Psoas muscle (tissue), 8 donors: Measurements from ENCODE around the gene ATG3. TPM values are rescaled to one million over a fixed set of nuclear protein-coding genes. Genes with fewer than 3 reads are reported as not detected.

ENCODE experiments used
- ATAC-seq, 4 donors: fragments of 200-7000 bp; cut with Tn5 transposase; one replicate each; pipeline ENCODE4 v1.9.1; 2020; ENCODE audit warnings: moderate library complexity in 3 of 4, mild to moderate bottlenecking in 2 of 4
- DNase-seq, 2 donors: peaks; one replicate each; pipeline ENCODE4 v3.0.0-alpha.2; 2020
- H3K27ac ChIP-seq: fragments of 200-600 bp; one replicate; pipeline ENCODE4 v1.8.0; 2022
- H3K27me3 ChIP-seq, 3 donors: fragments of 200-600 bp in 1 of 3; one replicate each; pipeline versions ENCODE4 v1.6.1 to v1.8.0; 2013 to 2022; ENCODE audit warnings: low read length in 2 of 3, mild to moderate bottlenecking in 2 of 3, moderate library complexity in 1 of 3; ENCODE audit not compliant: insufficient read depth in 3 of 3
- H3K36me3 ChIP-seq, 2 donors: fragments of 200-600 bp in 1 of 2; one replicate each; pipeline versions ENCODE4 v1.6.1 to v1.8.0; 2013 to 2022; ENCODE audit warnings: low read depth in 1 of 2, mild to moderate bottlenecking in 1 of 2, moderate library complexity in 1 of 2; ENCODE audit not compliant: insufficient read depth in 1 of 2
- H3K4me1 ChIP-seq: fragments of 200-600 bp; one replicate; pipeline ENCODE4 v1.8.0; 2022
- H3K4me3 ChIP-seq: fragments of 200-600 bp; one replicate; pipeline ENCODE4 v1.8.0; 2022; ENCODE audit warnings: mild to moderate bottlenecking
- H3K9me3 ChIP-seq: fragments of 200-600 bp; one replicate; pipeline ENCODE4 v1.8.0; 2022
- WGBS, 3 donors: extraction: QIAGEN DNeasy Blood & Tissue Kit; methylation state at CpG; one replicate each; pipeline versions ENCODE4 v1.1.6 to v1.1.7; 2013; 5-methylcytosine and 5-hydroxymethylcytosine counted together
- intact Hi-C, 2 donors: fragments of 100-400 bp; cut with DNase I; formaldehyde crosslinking; loops; one replicate each; pipeline versions ENCODE4 v1.11.0 to v1.14.2; 2022
- polyA plus RNA-seq, 3 donors: library from polyadenylated mRNA; stranded (reverse); fragments of 200-250 nt; gene quantifications; one replicate each; pipeline ENCODE4 v1.2.3, GENCODE V29; 2013
- total RNA-seq, 4 donors: library from RNA; stranded (reverse); fragmentation: NEBNext Ultra II Directional in 2 of 4; extraction: Animal tissue kit (Norgen Biotek cat#: 25700) in 2 of 4; gene quantifications; one replicate each; pipeline versions ENCODE4 v1.2.1 to v1.2.4, GENCODE V29; 2021 to 2023
- TF ChIP-seq, protein P1 (sequence below): fragments of 200-600 bp; IDR thresholded peaks from one replicate; pipeline ENCODE4 v1.8.0; 2022; ENCODE audit warnings: antibody characterized with exemption
- donor health status: healthy with polysubstance abuse.
- donor health status: DM: no; HTN: no; CAD: no; lungs with moderate emphysema.
- donor health status: Bipolar disorder and iron deficiency.
- donor health status: healthy.
- donor health status: DM: yes; HTN: yes; CAD: no.
- donor health status: DM: no; HTN: no; CAD: no.
- donor health status: DM: no; HTN: no; CAD: no.
- donor health status: DM: yes; HTN: yes; CAD: no.

Gene ATG3
- total and polyA plus RNA-seq, 7 donors: 27.5 to 75.0 (median 31.9) TPM

DNA sequence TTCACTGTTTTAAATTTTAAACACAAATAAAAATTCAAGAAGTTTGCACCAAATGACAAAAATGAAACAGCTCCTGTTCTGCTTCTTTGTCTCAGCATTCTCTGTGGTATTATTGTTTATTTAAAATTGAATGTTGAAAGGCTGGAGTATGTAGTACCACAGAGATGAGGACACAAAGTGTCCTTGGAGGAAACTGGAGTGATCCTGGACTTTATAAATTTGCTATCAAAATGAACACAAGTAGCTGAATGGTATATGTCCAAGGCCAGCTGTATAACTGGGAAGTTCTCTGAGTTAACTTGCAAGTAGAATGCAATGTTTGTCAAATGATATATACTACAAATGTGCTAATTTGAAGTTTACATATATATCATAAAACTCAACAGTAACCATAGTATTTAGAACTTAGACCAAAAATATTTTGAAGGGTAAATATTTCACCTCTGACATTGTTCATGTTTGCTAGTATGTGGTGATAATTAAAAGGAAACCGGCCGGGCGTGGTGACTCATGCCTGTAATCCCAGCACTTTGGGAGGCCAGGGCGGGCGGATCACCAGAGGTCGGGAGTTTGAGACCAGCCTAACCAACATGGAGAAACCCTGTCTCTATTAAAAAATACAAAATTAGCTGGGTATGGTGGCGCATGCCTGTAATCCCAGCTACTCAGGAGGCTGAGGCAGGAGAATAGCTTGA lies 74.8 kb downstream of the ATG3 start:
- no peak overlapping the region for H3K27ac ChIP-seq
- H3K9me3 ChIP-seq: no peaks in the 10 kb centered on the region
- ATAC-seq: no peak
- DNase-seq: no peak
- TF ChIP-seq, protein P1, sequence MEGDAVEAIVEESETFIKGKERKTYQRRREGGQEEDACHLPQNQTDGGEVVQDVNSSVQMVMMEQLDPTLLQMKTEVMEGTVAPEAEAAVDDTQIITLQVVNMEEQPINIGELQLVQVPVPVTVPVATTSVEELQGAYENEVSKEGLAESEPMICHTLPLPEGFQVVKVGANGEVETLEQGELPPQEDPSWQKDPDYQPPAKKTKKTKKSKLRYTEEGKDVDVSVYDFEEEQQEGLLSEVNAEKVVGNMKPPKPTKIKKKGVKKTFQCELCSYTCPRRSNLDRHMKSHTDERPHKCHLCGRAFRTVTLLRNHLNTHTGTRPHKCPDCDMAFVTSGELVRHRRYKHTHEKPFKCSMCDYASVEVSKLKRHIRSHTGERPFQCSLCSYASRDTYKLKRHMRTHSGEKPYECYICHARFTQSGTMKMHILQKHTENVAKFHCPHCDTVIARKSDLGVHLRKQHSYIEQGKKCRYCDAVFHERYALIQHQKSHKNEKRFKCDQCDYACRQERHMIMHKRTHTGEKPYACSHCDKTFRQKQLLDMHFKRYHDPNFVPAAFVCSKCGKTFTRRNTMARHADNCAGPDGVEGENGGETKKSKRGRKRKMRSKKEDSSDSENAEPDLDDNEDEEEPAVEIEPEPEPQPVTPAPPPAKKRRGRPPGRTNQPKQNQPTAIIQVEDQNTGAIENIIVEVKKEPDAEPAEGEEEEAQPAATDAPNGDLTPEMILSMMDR: no peak
- intact Hi-C loops: no loop called here
- no peaks in the 10 kb centered on the region for H3K36me3 ChIP-seq
- WGBS, 3 donors: 91 to 93% (median 91%) methylated on average over 7 of the region's 7 CpGs
- H3K4me1 ChIP-seq: no peaks in the 10 kb centered on the region
- no peak overlapping the region for H3K4me3 ChIP-seq
- H3K27me3 ChIP-seq: no peaks in the 10 kb centered on the region

DNA sequence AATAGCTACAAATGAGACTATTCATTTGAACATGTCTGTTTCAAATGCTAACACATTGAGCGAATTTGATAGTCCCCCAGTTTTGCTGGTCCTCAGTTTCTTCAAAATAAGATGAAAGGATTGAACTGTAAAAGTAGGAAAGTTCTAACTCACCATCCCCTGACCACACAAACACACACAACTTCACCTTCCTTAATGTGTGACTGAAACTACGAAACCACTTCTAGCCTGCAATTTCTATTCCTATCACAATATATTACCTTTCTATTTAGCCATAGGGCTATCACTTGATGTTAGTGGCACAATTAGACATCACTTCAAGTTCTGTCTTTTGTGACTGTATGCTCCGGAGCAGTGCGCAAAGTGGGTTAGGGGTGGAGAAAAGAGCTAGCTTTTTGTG lies 77.4 kb downstream of the ATG3 start:
- H3K36me3 ChIP-seq: no peaks in the 10 kb centered on the region
- H3K4me1 ChIP-seq: no peaks in the 10 kb centered on the region
- DNase-seq (no peak), ATAC-seq (no peak)
- no peaks in the 10 kb centered on the region for H3K27me3 ChIP-seq
- intact Hi-C loops: no loop called here
- WGBS, 3 donors: 92 to 96% (median 92%) methylated on average over 4 of the region's 4 CpGs
- no peaks in the 10 kb centered on the region for H3K9me3 ChIP-seq
- no peak overlapping the region for H3K27ac ChIP-seq
- TF ChIP-seq, protein P1: no peak
- H3K4me3 ChIP-seq: no peak overlapping the region

DNA sequence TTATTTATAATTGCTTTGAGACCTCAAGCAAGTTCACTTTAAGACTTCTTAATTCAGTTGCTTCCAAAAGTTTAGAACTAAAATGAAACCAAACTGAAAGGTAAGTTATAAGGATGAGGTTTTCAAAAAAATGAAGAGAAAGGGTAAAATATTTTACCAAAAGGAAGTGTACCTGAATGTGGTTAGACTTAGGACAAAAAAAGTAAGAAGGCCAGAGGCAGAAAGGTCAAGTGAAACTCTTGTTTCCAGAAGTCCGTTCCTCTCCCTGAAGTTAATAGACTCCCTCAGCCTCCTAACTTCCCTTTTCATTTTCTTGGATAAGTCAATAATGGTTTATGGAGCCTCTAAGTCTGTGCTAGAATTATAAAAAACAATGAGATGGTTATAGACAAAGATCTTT lies 79.1 kb downstream of the ATG3 start:
- intact Hi-C loops: no loop called here
- Histone ChIP-seq H3K4me1 (no peaks in the 10 kb centered on the region), H3K36me3 (no peaks in the 10 kb centered on the region), H3K9me3 (no peaks in the 10 kb centered on the region), H3K4me3 (no peak overlapping the region), H3K27ac (no peak overlapping the region), H3K27me3 (no peaks in the 10 kb centered on the region)
- no peak for ATAC-seq
- no peak for DNase-seq
- WGBS, 3 donors: 77 to 84% (median 83%) methylated on average over 1 of the region's 1 CpG
- TF ChIP-seq, protein P1: no peak

Other genes with a start within 250 kb of the ATG3 start
- 1 to 10 TPM in 2 of 4 donors, under 1 TPM in 2; 0.59 to 1.5 (median 0.90) TPM for gene CD200, start 228.8 kb downstream of the ATG3 start, total RNA-seq
- gene CD200, start 228.8 kb downstream of the ATG3 start, polyA plus RNA-seq: under 1 TPM; 0.67 to 0.75 (median 0.68) TPM
- gene BTLA, start 62.5 kb downstream of the ATG3 start, total RNA-seq: under 1 TPM in 2 of 4 donors, not detected in 2; 0.13 to 0.32 TPM
- under 1 TPM; 0.01 to 0.14 (median 0.06) TPM for gene BTLA, start 62.5 kb downstream of the ATG3 start, polyA plus RNA-seq
- 10 to 100 TPM in 2 of 4 donors, 1 to 10 TPM in 2; 9.3 to 12.6 (median 10.5) TPM for gene SLC35A5, start 83 bp upstream of the ATG3 start, total RNA-seq
- 10 to 100 TPM in 2 of 3 donors, 1 to 10 TPM in 1; 7.1 to 15.4 (median 13.0) TPM for gene SLC35A5, start 83 bp upstream of the ATG3 start, polyA plus RNA-seq
- 10 to 100 TPM; 12.2 to 53.5 (median 22.5) TPM for gene CCDC80, start 79.2 kb upstream of the ATG3 start, total RNA-seq
- 1 to 10 TPM; 1.3 to 4.6 (median 4.2) TPM for gene CCDC80, start 79.2 kb upstream of the ATG3 start, polyA plus RNA-seq